Brain microvascular endothelial cell (primary cell): ENCODE measurements around the gene INPP5D.

Source experiments
- DNase-seq: peaks from one replicate; pipeline ENCODE4 v3.0.0-alpha.2; 2020
- H3K27ac ChIP-seq: fragments of 250-450 bp; sonication (Bioruptor Pico); 2 replicates; pipeline ENCODE4 v1.5.1; 2020; ENCODE audit warnings: mild to moderate bottlenecking, moderate library complexity
- H3K27me3 ChIP-seq: fragments of 250-450 bp; sonication (Bioruptor Pico); replicated peaks from 2 replicates; pipeline ENCODE4 v1.5.1; 2020; ENCODE audit warnings: mild to moderate bottlenecking
- H3K36me3 ChIP-seq: fragments of 250-450 bp; sonication (Bioruptor Pico); replicated peaks from 2 replicates; pipeline ENCODE4 v1.5.1; 2020; ENCODE audit warnings: mild to moderate bottlenecking
- H3K4me3 ChIP-seq: 2 replicates; pipeline ENCODE4 v1.5.1; 2011; ENCODE audit warnings: low read depth, mild to moderate bottlenecking, control low read depth, low read length, moderate library complexity
- CTCF ChIP-seq: IDR thresholded peaks from 2 replicates; pipeline ENCODE4 v1.5.1; 2011; ENCODE audit warnings: low read depth, mild to moderate bottlenecking, moderate library complexity, low read length, control low read depth, inconsistent platforms; ENCODE audit errors: missing control alignments
- in situ Hi-C: cut with HindIII; loops from 2 replicates; pipeline ENCODE4 v1.10.0; 2017; ENCODE audit warnings: low sequenced_read_pairs, low pct_ligation_motif_present

The INPP5D gene

GRCh38 chr2:233108611-233109490, 48.7 kb downstream of the INPP5D start:
- no peak for TF ChIP-seq CTCF
- H3K27me3 ChIP-seq: no peaks in the 10 kb centered on the region
- H3K4me3 ChIP-seq: no peak overlapping the region
- no peaks in the 10 kb centered on the region for H3K36me3 ChIP-seq
- no peak for DNase-seq
- no peak overlapping the region for H3K27ac ChIP-seq
- in situ Hi-C loops: no loop called here

- Histone ChIP-seq H3K27ac (no peak overlapping the region), H3K27me3 (no peaks in the 10 kb centered on the region), H3K4me3 (no peak overlapping the region), H3K36me3 (no peaks in the 10 kb centered on the region)
- in situ Hi-C loops: no loop called here
- DNase-seq: no peak
- no peak for TF ChIP-seq CTCF
Observed at GRCh38 chr2:233111427-233111826, 51.3 kb downstream of the INPP5D start.

- no peak for DNase-seq
- Histone ChIP-seq H3K27ac (no peak overlapping the region), H3K4me3 (no peak overlapping the region), H3K36me3 (no peaks in the 10 kb centered on the region), H3K27me3 (no peaks in the 10 kb centered on the region)
- TF ChIP-seq CTCF: no peak
- in situ Hi-C loops: no loop called here
Observed at GRCh38 chr2:233112329-233112728, 52.2 kb downstream of the INPP5D start.

- no peaks in the 10 kb centered on the region for H3K27me3 ChIP-seq
- H3K36me3 ChIP-seq: no peaks in the 10 kb centered on the region
- TF ChIP-seq CTCF: no peak
- no peak overlapping the region for H3K4me3 ChIP-seq
- in situ Hi-C loops: no loop called here
- DNase-seq: no peak
- no peak overlapping the region for H3K27ac ChIP-seq
Observed at GRCh38 chr2:233112776-233113452, 52.8 kb downstream of the INPP5D start.

- H3K4me3 ChIP-seq: no peak overlapping the region
- no peaks in the 10 kb centered on the region for H3K27me3 ChIP-seq
- DNase-seq: no peak
- no peak overlapping the region for H3K27ac ChIP-seq
- in situ Hi-C loops: no loop called here
- no peak for TF ChIP-seq CTCF
- H3K36me3 ChIP-seq: no peaks in the 10 kb centered on the region
Observed at GRCh38 chr2:233114421-233114861, 54.3 kb downstream of the INPP5D start.
